H9 (cell line): Measurements from ENCODE around the gene ITPK1. TPM values are rescaled to one million over a fixed set of nuclear protein-coding genes. Genes with fewer than 3 reads are reported as not detected.

Experiments
- DNase-seq: peaks from one replicate; pipeline ENCODE4 v3.0.0-alpha.2; 2017
- H2AFZ ChIP-seq: one replicate; pipeline ENCODE4 v1.6.1; 2013; ENCODE audit warnings: mild to moderate bottlenecking, low read length, control low read depth, moderate library complexity
- H2AK5ac ChIP-seq: 2 replicates; pipeline ENCODE4 v1.6.1; 2013; ENCODE audit warnings: low read length, control low read depth, mixed read lengths; ENCODE audit not compliant: insufficient read length
- H2BK120ac ChIP-seq: one replicate; pipeline ENCODE4 v1.6.1; 2013; ENCODE audit warnings: low read depth, mild to moderate bottlenecking, low read length, control low read depth, inconsistent platforms; ENCODE audit not compliant: poor library complexity, severe bottlenecking
- H2BK12ac ChIP-seq: 2 replicates; pipeline ENCODE4 v1.6.1; 2013; ENCODE audit warnings: low read length, control low read depth, mixed read lengths, low read depth; ENCODE audit not compliant: insufficient read length
- H2BK15ac ChIP-seq: 2 replicates; pipeline ENCODE4 v1.6.1; 2013; ENCODE audit warnings: low read depth, low read length, control low read depth
- H2BK20ac ChIP-seq: one replicate; pipeline ENCODE4 v1.6.1; 2013; ENCODE audit warnings: low read depth, mild to moderate bottlenecking, low read length, control low read depth, inconsistent platforms; ENCODE audit not compliant: poor library complexity, severe bottlenecking
- H2BK5ac ChIP-seq: 2 replicates; pipeline ENCODE4 v1.6.1; 2013; ENCODE audit warnings: low read length, control low read depth, mixed read lengths; ENCODE audit not compliant: insufficient read length
- H3K14ac ChIP-seq: 2 replicates; pipeline ENCODE4 v1.6.1; 2013; ENCODE audit warnings: low read length, control low read depth; ENCODE audit not compliant: insufficient read depth
- H3K18ac ChIP-seq: 2 replicates; pipeline ENCODE4 v1.6.1; 2013; ENCODE audit warnings: low read depth, mild to moderate bottlenecking, mixed read lengths, low read length, control low read depth; ENCODE audit not compliant: insufficient read length
- H3K23ac ChIP-seq: 2 replicates; pipeline ENCODE4 v1.6.1; 2013; ENCODE audit warnings: low read length, control low read depth, mixed read lengths, low read depth; ENCODE audit not compliant: insufficient read length
- H3K23me2 ChIP-seq: 2 replicates; pipeline ENCODE4 v1.6.1; 2013; ENCODE audit warnings: low read depth, mild to moderate bottlenecking, mixed read lengths, low read length, control low read depth; ENCODE audit not compliant: insufficient read length, poor library complexity, severe bottlenecking
- H3K27ac ChIP-seq: 2 replicates; pipeline ENCODE4 v1.5.1; 2013; ENCODE audit warnings: low read length, control low read depth, mixed read lengths, low read depth; ENCODE audit not compliant: insufficient read length
- H3K27me3 ChIP-seq: 2 replicates; pipeline ENCODE4 v1.6.1; 2013; ENCODE audit warnings: low read length, control low read depth, inconsistent platforms; ENCODE audit not compliant: insufficient read depth
- H3K4ac ChIP-seq: 2 replicates; pipeline ENCODE4 v1.6.1; 2013; ENCODE audit warnings: low read depth, mild to moderate bottlenecking, control low read depth, inconsistent platforms, low read length, moderate library complexity
- H3K4me1 ChIP-seq: 2 replicates; pipeline ENCODE4 v1.6.1; 2013; ENCODE audit warnings: low read length, control low read depth, inconsistent platforms; ENCODE audit not compliant: insufficient read depth
- H3K4me2 ChIP-seq: 2 replicates; pipeline ENCODE4 v1.6.1; 2013; ENCODE audit warnings: low read length, control low read depth, mixed read lengths; ENCODE audit not compliant: insufficient read length, insufficient read depth
- H3K56ac ChIP-seq: 2 replicates; pipeline ENCODE4 v1.6.1; 2013; ENCODE audit warnings: low read depth, mild to moderate bottlenecking, mixed read lengths, low read length, control low read depth; ENCODE audit not compliant: insufficient read length
- H3K79me1 ChIP-seq: 2 replicates; pipeline ENCODE4 v1.6.1; 2013; ENCODE audit warnings: low read depth, mild to moderate bottlenecking, moderate library complexity, low read length, control low read depth, inconsistent platforms; ENCODE audit not compliant: insufficient read depth, poor library complexity, severe bottlenecking
- H3K79me2 ChIP-seq: 2 replicates; pipeline ENCODE4 v1.6.1; 2013; ENCODE audit warnings: low read length, control low read depth, inconsistent platforms; ENCODE audit not compliant: insufficient read depth
- H3K9ac ChIP-seq: 2 replicates; pipeline ENCODE4 v1.6.1; 2013; ENCODE audit warnings: low read length, control low read depth, mixed read lengths; ENCODE audit not compliant: insufficient read length; ENCODE audit errors: extremely low read depth
- H3K9me3 ChIP-seq: one replicate; pipeline ENCODE4 v1.6.1; 2013; ENCODE audit warnings: low read depth, low read length, inconsistent platforms; ENCODE audit not compliant: control insufficient read depth
- H3T11ph ChIP-seq: one replicate; pipeline ENCODE4 v1.6.1; 2013; ENCODE audit warnings: mild to moderate bottlenecking, low read length, control low read depth, inconsistent platforms
- H4K20me1 ChIP-seq: one replicate; pipeline ENCODE4 v1.6.1; 2013; ENCODE audit not compliant: control insufficient read depth, insufficient read length, insufficient read depth
- H4K5ac ChIP-seq: 2 replicates; pipeline ENCODE4 v1.6.1; 2013; ENCODE audit warnings: low read depth, mild to moderate bottlenecking, mixed read lengths, low read length, control low read depth; ENCODE audit not compliant: insufficient read length
- H4K8ac ChIP-seq: replicated peaks from 2 replicates; pipeline ENCODE4 v1.6.1; 2013; ENCODE audit warnings: low read length, control low read depth, mixed read lengths, low read depth; ENCODE audit not compliant: insufficient read length
- H4K91ac ChIP-seq: 2 replicates; pipeline ENCODE4 v1.6.1; 2013; ENCODE audit warnings: low read depth, mild to moderate bottlenecking, moderate library complexity, mixed read lengths, low read length, control low read depth; ENCODE audit not compliant: insufficient read length
- H3K27ac Mint-ChIP-seq, 3 experiments: 2 replicates in 2 of 3; 3 replicates in 1 of 3; pipeline ENCODE4 v1.8.0; 2020 to 2021; ENCODE audit warnings: mixed read lengths in 3 of 3, mild to moderate bottlenecking in 1 of 3, moderate library complexity in 1 of 3
- H3K27me3 Mint-ChIP-seq: 2 replicates; pipeline ENCODE4 v1.8.0; 2021; ENCODE audit warnings: low read depth, mild to moderate bottlenecking, moderate library complexity, mixed read lengths
- H3K36me3 Mint-ChIP-seq, 3 experiments: 2 replicates in 2 of 3; 3 replicates in 1 of 3; pipeline ENCODE4 v1.8.0; 2020 to 2021; ENCODE audit warnings: low read depth in 3 of 3, mixed read lengths in 3 of 3; ENCODE audit not compliant: insufficient read depth in 1 of 3
- H3K4me1 Mint-ChIP-seq, 2 experiments: 2 replicates each; pipeline ENCODE4 v1.8.0; 2020; ENCODE audit warnings: mixed read lengths in 2 of 2
- H3K4me3 Mint-ChIP-seq, 2 experiments: 2 replicates in 1 of 2; 3 replicates in 1 of 2; pipeline ENCODE4 v1.8.0; 2020 to 2021; ENCODE audit warnings: mild to moderate bottlenecking in 2 of 2, mixed read lengths in 2 of 2, moderate library complexity in 1 of 2
- H3K9me3 Mint-ChIP-seq, 2 experiments: 2 replicates in 1 of 2; 3 replicates in 1 of 2; pipeline ENCODE4 v1.8.0; 2020; ENCODE audit warnings: mild to moderate bottlenecking in 2 of 2, mixed read lengths in 2 of 2, moderate library complexity in 1 of 2
- CTCF ChIP-seq: fragments of 200-600 bp; sonication (generic); conservative IDR thresholded peaks from 3 replicates; pipeline ENCODE4 v1.8.0; 2021; ENCODE audit warnings: antibody characterized with exemption, mild to moderate bottlenecking
- whole genome bisulfite sequencing: extraction: QIAGEN DNeasy Blood & Tissue Kit; methylation state at CpG from one replicate; pipeline ENCODE4 v1.1.7; 2013; ENCODE audit warnings: missing lambda C conversion rate, low lambda C conversion rate, mixed read lengths; ENCODE audit not compliant: insufficient read length; ENCODE audit errors: extremely low coverage; 5-methylcytosine and 5-hydroxymethylcytosine counted together
- total RNA-seq: library from RNA; stranded (reverse); gene quantifications from 2 replicates; pipeline ENCODE4 v1.2.1, GENCODE V29; 2021

The ITPK1 gene
- total RNA-seq, 1 experiment from 2014 or later = 92.7 TPM

- Histone ChIP-seq H3K79me2 (no peaks in the 10 kb centered on the region), H3K4me2 (no peak overlapping the region), H3T11ph (no peak overlapping the region), H3K27ac (no peak overlapping the region), H3K4me1 (no peaks in the 10 kb centered on the region), H3K18ac (no peak overlapping the region), H4K91ac (no peak overlapping the region), H4K20me1 (no peaks in the 10 kb centered on the region), H4K8ac (no peak overlapping the region), H3K23me2 (no peaks in the 10 kb centered on the region), H3K79me1 (no peaks in the 10 kb centered on the region), H2BK12ac (no peak overlapping the region), H2BK120ac (no peak overlapping the region), H4K5ac (no peak overlapping the region), H3K4ac (no peak overlapping the region), H3K9ac (no peak overlapping the region), H3K27me3 (no peaks in the 10 kb centered on the region), H2BK20ac (no peak overlapping the region), H2BK5ac (no peak overlapping the region), H3K9me3 (no peaks in the 10 kb centered on the region), H3K14ac (no peak overlapping the region), H2AK5ac (no peak overlapping the region), H2AFZ (no peak overlapping the region), H3K56ac (no peak overlapping the region), H2BK15ac (no peak overlapping the region), H3K23ac (no peak overlapping the region)
- no peak overlapping the region for H3K4me3 Mint-ChIP-seq
- TF ChIP-seq CTCF = no peak
- no peaks in the 10 kb centered on the region for H3K27me3 Mint-ChIP-seq
- peaks cover 9% of the 10 kb centered on the region in 2 experiments for H3K4me1 Mint-ChIP-seq
- H3K36me3 Mint-ChIP-seq = peaks cover 11 to 29% (median 23%) of the 10 kb centered on the region in 3 experiments; a peak in 6 of 7 replicates
- H3K27ac Mint-ChIP-seq = no peak overlapping the region
- WGBS = no CpG with 5 or more reads among the region's 11 CpGs
- DNase-seq = no peak
- H3K9me3 Mint-ChIP-seq = no peaks in the 10 kb centered on the region; a peak in 1 of 5 replicates
These were observed 158.8 kb downstream of the ITPK1 start for GRCh38 chr14:92956961-92957360.
